Gastroesophageal sphincter (tissue), 4 donors: ENCODE measurements around the gene USP40. TPM values are rescaled to one million over a fixed set of nuclear protein-coding genes. Genes with fewer than 3 reads are reported as not detected.
A peak's percentile ranks its signal among the peaks of the same experiment; 100 is the strongest.

Experiments
- ATAC-seq: fragments of 150-250 bp; one replicate; pipeline ENCODE4 v1.9.1; 2016; ENCODE audit warnings: mild to moderate bottlenecking, moderate library complexity
- H3K27ac ChIP-seq, 4 donors: fragments of 200-600 bp; sonication (generic) in 3 of 4; 1 replicate in 3 of 4; 2 replicates in 1 of 4; pipeline ENCODE4 v1.5.1; 2016 to 2019
- H3K27me3 ChIP-seq: fragments of 200-600 bp; sonication (generic); one replicate; pipeline ENCODE4 v1.5.1; 2019
- H3K36me3 ChIP-seq, 2 donors: fragments of 200-600 bp; sonication (generic); one replicate each; pipeline ENCODE4 v1.5.1; 2019; ENCODE audit warnings: control low read depth in 1 of 2
- H3K4me1 ChIP-seq, 3 donors: fragments of 200-600 bp; sonication (generic); 1 replicate in 2 of 3; 2 replicates in 1 of 3; pipeline ENCODE4 v1.5.1; 2016 to 2019; ENCODE audit warnings: control low read depth in 2 of 3
- H3K4me3 ChIP-seq, 2 donors: fragments of 200-600 bp; sonication (generic); one replicate each; pipeline ENCODE4 v1.5.1; 2019; ENCODE audit warnings: mild to moderate bottlenecking in 1 of 2, moderate library complexity in 1 of 2
- H3K9me3 ChIP-seq, 3 donors: fragments of 200-600 bp; sonication (generic); one replicate each; pipeline ENCODE4 v1.5.1; 2017 to 2019; ENCODE audit warnings: control low read depth in 2 of 3
- CTCF ChIP-seq, 4 experiments: fragments of 200-600 bp in 2 of 4; fragments of 450-650 bp in 2 of 4; sonication (generic) in 1 of 4; IDR thresholded peaks; one replicate each; pipeline ENCODE4 v1.5.1; 2017 to 2019; ENCODE audit warnings: antibody characterized with exemption in 4 of 4, mild to moderate bottlenecking in 2 of 4, moderate library complexity in 2 of 4
- EP300 ChIP-seq: sonication (generic); formaldehyde crosslinking; IDR thresholded peaks from one replicate; pipeline ENCODE4 v1.6.1; 2017; ENCODE audit warnings: antibody characterized with exemption, mild to moderate bottlenecking
- POLR2A ChIP-seq, 2 donors: fragments of 450-650 bp; IDR thresholded peaks; one replicate each; pipeline ENCODE4 v1.6.1; 2017; ENCODE audit warnings: antibody characterized with exemption in 2 of 2, mild to moderate bottlenecking in 2 of 2, moderate library complexity in 1 of 2
- POLR2AphosphoS5 ChIP-seq: sonication (generic); formaldehyde crosslinking; IDR thresholded peaks from one replicate; pipeline ENCODE4 v1.6.1; 2017; ENCODE audit warnings: antibody characterized with exemption
- WGBS, 2 donors: methylation state at CpG; one replicate each; pipeline ENCODE4 v1.1.5; 2018; ENCODE audit warnings: low coverage in 1 of 2; 5-methylcytosine and 5-hydroxymethylcytosine counted together
- total RNA-seq, 4 donors: library from RNA; depleted of rRNA; stranded (reverse); fragments of >200 nt; gene quantifications; one replicate each; pipeline ENCODE4 v1.1.0, GENCODE V29; 2016

Gene USP40
- total RNA-seq, 4 donors from 2014 or later: 13.5 to 52.6 (median 18.2) TPM

DNA sequence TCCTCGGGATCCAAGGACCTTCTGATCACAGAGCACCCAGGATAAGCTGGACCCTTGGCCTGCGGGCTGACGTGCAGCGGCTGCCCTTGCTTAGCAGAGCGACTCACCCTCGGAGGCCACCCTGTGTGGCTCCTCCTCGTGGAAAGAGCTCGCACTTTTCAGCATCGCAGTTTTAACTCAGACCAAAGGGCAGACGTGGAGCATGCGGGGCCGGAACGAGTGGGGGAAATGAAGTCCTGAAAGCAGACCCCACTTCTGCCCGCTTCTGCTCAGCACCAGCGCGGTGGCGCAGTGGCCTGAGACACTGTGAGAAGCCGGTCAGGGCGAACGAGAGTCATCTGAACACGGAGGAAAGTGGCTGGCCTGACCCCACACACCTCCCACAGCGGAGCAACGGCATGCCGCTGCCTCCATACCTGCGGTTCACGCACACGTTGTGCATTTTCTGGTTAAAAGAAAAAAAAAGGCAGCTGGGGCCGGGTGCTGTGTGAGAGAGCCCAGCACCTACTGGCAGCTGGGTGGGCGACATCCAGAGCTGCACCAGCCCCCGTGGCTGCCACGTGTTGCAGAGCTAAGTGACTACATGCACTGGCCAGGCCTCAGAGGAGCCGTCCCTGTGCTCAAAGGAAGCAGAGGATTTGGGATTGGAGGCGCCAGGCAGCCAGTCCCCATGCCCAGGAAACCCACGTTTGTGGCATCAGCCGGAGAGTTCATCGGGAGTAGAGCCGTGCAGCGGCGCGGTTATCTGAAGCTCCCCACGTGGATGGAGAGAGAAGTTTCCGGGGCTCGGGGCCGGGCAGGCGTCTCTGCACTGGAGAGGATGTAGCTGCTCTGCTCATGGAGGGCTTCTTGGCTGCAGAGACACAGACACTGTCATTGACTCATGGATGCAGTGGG, 89.7 kb downstream of the USP40 start:
- TF ChIP-seq POLR2A (IDR thresholded peaks at IDR 0.05) (no peak), CTCF (IDR thresholded peaks at IDR 0.05) (no peak), EP300 (no peak), POLR2AphosphoS5 (no peak)
- WGBS, 2 donors: 90 to 96% methylated on average over 9 to 18 of the region's 45 CpGs
- Histone ChIP-seq H3K9me3 (no peaks in the 10 kb centered on the region), H3K36me3 (peaks cover 0 to 78% of the 10 kb centered on the region in 2 donors), H3K4me3 (no peak overlapping the region), H3K4me1 (peaks cover 0 to 20% (median 0%) of the 10 kb centered on the region in 3 donors), H3K27ac (no peak overlapping the region), H3K27me3 (no peaks in the 10 kb centered on the region)
- ATAC-seq: no peak

- no peaks in the 10 kb centered on the region for H3K27me3 ChIP-seq
- peaks cover 0 to 15% (median 0%) of the 10 kb centered on the region in 3 donors for H3K4me1 ChIP-seq
- 92 to 93% methylated on average over 12 of the region's 14 CpGs for WGBS, 2 donors
- no peak for ATAC-seq
- no peak overlapping the region for H3K4me3 ChIP-seq
- TF ChIP-seq POLR2AphosphoS5: no peak
- no peak for TF ChIP-seq POLR2A (IDR thresholded peaks at IDR 0.05)
- no peak for TF ChIP-seq EP300
- no peak for TF ChIP-seq CTCF (IDR thresholded peaks at IDR 0.05)
- H3K27ac ChIP-seq: no peak overlapping the region
- H3K9me3 ChIP-seq: no peaks in the 10 kb centered on the region
- H3K36me3 ChIP-seq: peaks cover 0 to 76% of the 10 kb centered on the region in 2 donors
These were observed 90.5 kb downstream of the USP40 start for GRCh38 chr2:233476063-233476410.

- Histone ChIP-seq H3K36me3 (peaks cover 0 to 61% of the 10 kb centered on the region in 2 donors), H3K4me3 (no peak overlapping the region), H3K4me1 (peaks cover 0 to 19% (median 6%) of the 10 kb centered on the region in 3 donors), H3K27ac (peak overlapping the region in 3 of 4 donors; percentile 24 to 43 (median 33)), H3K27me3 (no peaks in the 10 kb centered on the region), H3K9me3 (no peaks in the 10 kb centered on the region)
- ATAC-seq: no peak
- TF ChIP-seq CTCF (IDR thresholded peaks at IDR 0.05): no peak
- TF ChIP-seq EP300: no peak
- TF ChIP-seq POLR2A (IDR thresholded peaks at IDR 0.05): no peak
- no peak for TF ChIP-seq POLR2AphosphoS5
- 63 to 68% methylated on average over 5 to 6 of the region's 22 CpGs for WGBS, 2 donors
These were observed 92.0 kb downstream of the USP40 start for GRCh38 chr2:233474308-233475160.

GRCh38 chr2:233473878-233474277, 92.7 kb downstream of the USP40 start:
- WGBS, 2 donors: no CpG with 5 or more reads among the region's 10 CpGs
- Histone ChIP-seq H3K27ac (peak overlapping the region in 2 of 4 donors; percentile 33 to 43), H3K9me3 (no peaks in the 10 kb centered on the region), H3K4me3 (no peak overlapping the region), H3K4me1 (peaks cover 0 to 25% (median 11%) of the 10 kb centered on the region in 3 donors), H3K36me3 (peaks cover 0 to 60% of the 10 kb centered on the region in 2 donors), H3K27me3 (no peaks in the 10 kb centered on the region)
- TF ChIP-seq POLR2AphosphoS5: no peak
- no peak for TF ChIP-seq CTCF (IDR thresholded peaks at IDR 0.05)
- TF ChIP-seq POLR2A (IDR thresholded peaks at IDR 0.05): no peak
- no peak for TF ChIP-seq EP300
- no peak for ATAC-seq
